ENCODE data around the gene SOX18.

- TF ChIP-seq CTCF (IDR thresholded peaks at IDR 0.05) (no peak), POLR2AphosphoS5 (IDR thresholded peaks at IDR 0.05) (no peak)
Observed at GRCh38 chr20:64091340-64091739, 41.9 kb upstream of the SOX18 start.
